BE2C (cell line): Measurements from ENCODE around the gene RNU1-4.
"Not testable (repeated sequence)": the region's sequence is repeated elsewhere in the genome, so short reads cannot be mapped to it uniquely, and the experiment has no call there.

Experiments used
- DNase-seq: peaks from one replicate; pipeline ENCODE4 v3.0.0-alpha.2; 2020
- H3K27me3 ChIP-seq: fragments of 250-450 bp; sonication (Bioruptor Pico); 2 replicates; pipeline ENCODE4 v1.5.1; 2020; ENCODE audit warnings: mild to moderate bottlenecking
- H3K36me3 ChIP-seq: fragments of 250-450 bp; sonication (Bioruptor Pico); 2 replicates; pipeline ENCODE4 v1.5.1; 2020; ENCODE audit warnings: mild to moderate bottlenecking
- H3K4me1 ChIP-seq: fragments of 250-450 bp; sonication (Bioruptor Pico); 2 replicates; pipeline ENCODE4 v1.5.1; 2020
- H3K4me3 ChIP-seq: 2 replicates; pipeline ENCODE4 v1.5.1; 2011; ENCODE audit warnings: low read depth, low read length
- H3K9me3 ChIP-seq: fragments of 250-450 bp; sonication (Bioruptor Pico); 2 replicates; pipeline ENCODE4 v1.5.1; 2020
- CTCF ChIP-seq: IDR thresholded peaks from 2 replicates; pipeline ENCODE4 v1.5.1; 2012; ENCODE audit warnings: mild to moderate bottlenecking, low read depth, low read length

RNU1-4 gene

GRCh38 chr1:16704076-16704475 lies 36.2 kb upstream of the RNU1-4 start:
- DNase-seq, H3K36me3 ChIP-seq, H3K27me3 ChIP-seq, H3K4me1 ChIP-seq, H3K9me3 ChIP-seq, H3K4me3 ChIP-seq: not testable (repeated sequence)

- H3K4me1 ChIP-seq, H3K4me3 ChIP-seq, H3K27me3 ChIP-seq, H3K36me3 ChIP-seq, DNase-seq, H3K9me3 ChIP-seq: not testable (repeated sequence)
These were observed 35.7 kb upstream of the RNU1-4 start for GRCh38 chr1:16704502-16705100.

- not testable (repeated sequence) for H3K36me3 ChIP-seq, H3K27me3 ChIP-seq, H3K4me3 ChIP-seq, DNase-seq, H3K4me1 ChIP-seq, H3K9me3 ChIP-seq
These were observed 34.0 kb upstream of the RNU1-4 start for GRCh38 chr1:16706302-16706701.

- not testable (repeated sequence) for H3K4me3 ChIP-seq, H3K4me1 ChIP-seq, DNase-seq, H3K36me3 ChIP-seq, H3K9me3 ChIP-seq, H3K27me3 ChIP-seq
These were observed 32.9 kb upstream of the RNU1-4 start for GRCh38 chr1:16707130-16708093.

- not testable (repeated sequence) for H3K9me3 ChIP-seq, H3K4me3 ChIP-seq, H3K36me3 ChIP-seq, H3K27me3 ChIP-seq, DNase-seq, H3K4me1 ChIP-seq
These were observed 31.6 kb upstream of the RNU1-4 start for GRCh38 chr1:16708704-16709103.

GRCh38 chr1:16709659-16710087 lies 30.6 kb upstream of the RNU1-4 start:
- DNase-seq, H3K27me3 ChIP-seq, H3K4me3 ChIP-seq, H3K9me3 ChIP-seq, H3K4me1 ChIP-seq, H3K36me3 ChIP-seq: not testable (repeated sequence)

GRCh38 chr1:16710618-16711017 lies 29.7 kb upstream of the RNU1-4 start:
- not testable (repeated sequence) for H3K9me3 ChIP-seq, H3K4me3 ChIP-seq, H3K27me3 ChIP-seq, DNase-seq, H3K36me3 ChIP-seq, H3K4me1 ChIP-seq

- H3K4me3 ChIP-seq, H3K27me3 ChIP-seq, H3K36me3 ChIP-seq, DNase-seq, H3K9me3 ChIP-seq, H3K4me1 ChIP-seq: not testable (repeated sequence)
These were observed 28.2 kb upstream of the RNU1-4 start for GRCh38 chr1:16712131-16712530.

GRCh38 chr1:16712582-16712981 lies 27.7 kb upstream of the RNU1-4 start:
- not testable (repeated sequence) for H3K9me3 ChIP-seq, H3K4me3 ChIP-seq, H3K27me3 ChIP-seq, H3K36me3 ChIP-seq, H3K4me1 ChIP-seq, DNase-seq

GRCh38 chr1:16712984-16713383 lies 27.3 kb upstream of the RNU1-4 start:
- DNase-seq: not testable (repeated sequence)

GRCh38 chr1:16713480-16713879 lies 26.8 kb upstream of the RNU1-4 start:
- not testable (repeated sequence) for H3K4me1 ChIP-seq, H3K27me3 ChIP-seq, DNase-seq

More at GRCh38 chr1:16712984-16713383, 27.3 kb upstream of the RNU1-4 start:
- not testable (repeated sequence) for H3K36me3 ChIP-seq, H3K9me3 ChIP-seq, H3K4me3 ChIP-seq, H3K27me3 ChIP-seq, H3K4me1 ChIP-seq

GRCh38 chr1:16716691-16717335 lies 23.5 kb upstream of the RNU1-4 start:
- no peaks in the 10 kb centered on the region for H3K27me3 ChIP-seq
- H3K9me3 ChIP-seq: no peaks in the 10 kb centered on the region
- no peak for TF ChIP-seq CTCF
- no peaks in the 10 kb centered on the region for H3K36me3 ChIP-seq
- H3K4me1 ChIP-seq: no peaks in the 10 kb centered on the region
- no peak overlapping the region for H3K4me3 ChIP-seq
- no peak for DNase-seq

More at GRCh38 chr1:16713480-16713879, 26.8 kb upstream of the RNU1-4 start:
- not testable (repeated sequence) for H3K36me3 ChIP-seq, H3K9me3 ChIP-seq, H3K4me3 ChIP-seq
